Esophagus squamous epithelium (tissue), 4 donors: ENCODE data around the gene SCYGR1.

Source experiments
- CTCF ChIP-seq, 6 experiments: fragments of 450-650 bp in 4 of 6; fragments of 200-600 bp in 2 of 6; sonication (generic) in 2 of 6; IDR thresholded peaks; one replicate each; pipeline ENCODE4 v1.5.1; 2016 to 2019; ENCODE audit warnings: antibody characterized with exemption in 6 of 6, mild to moderate bottlenecking in 4 of 6, moderate library complexity in 4 of 6
- POLR2A ChIP-seq, 4 donors: fragments of 450-650 bp; IDR thresholded peaks; one replicate each; pipeline ENCODE4 v1.6.1; 2017; ENCODE audit warnings: antibody characterized with exemption in 4 of 4, mild to moderate bottlenecking in 4 of 4, moderate library complexity in 3 of 4

DNA sequence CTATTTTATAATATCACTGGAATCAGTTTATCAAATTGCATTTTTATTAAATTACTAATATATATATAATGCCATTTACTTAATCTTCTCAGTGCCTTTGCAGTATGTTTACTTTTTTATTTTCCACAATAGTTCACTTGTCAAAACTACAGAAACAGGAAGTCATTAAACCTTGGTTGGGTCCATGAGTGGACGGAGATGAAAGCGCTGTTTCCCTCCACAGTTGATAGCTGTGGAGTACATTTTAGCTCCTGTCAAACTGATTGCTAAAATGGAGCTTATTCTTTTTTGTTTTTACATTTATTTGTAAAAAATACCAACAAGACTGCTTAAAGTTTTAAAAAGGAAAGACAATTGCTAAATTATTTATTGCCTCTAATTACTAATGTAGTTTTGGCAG lies 43.5 kb downstream of the SCYGR1 start:
- TF ChIP-seq POLR2A (IDR thresholded peaks at IDR 0.05) = no peak
- TF ChIP-seq CTCF (IDR thresholded peaks at IDR 0.05) = no peak
